Sigmoid colon (tissue), 7 donors: ENCODE results near the gene LAMB3. TPM values are rescaled to one million over a fixed set of nuclear protein-coding genes. Genes with fewer than 3 reads are reported as not detected.

Source experiments
- DNase-seq: peaks from one replicate; pipeline ENCODE4 v3.0.0-alpha.2; 2019
- H3K27ac ChIP-seq, 4 donors: fragments of 200-600 bp; sonication (generic); one replicate each; pipeline ENCODE4 v1.5.1; 2016 to 2019; ENCODE audit warnings: mild to moderate bottlenecking in 1 of 4
- H3K27me3 ChIP-seq, 3 donors: fragments of 200-600 bp; sonication (generic); one replicate each; pipeline ENCODE4 v1.5.1; 2019; ENCODE audit warnings: mild to moderate bottlenecking in 1 of 3
- H3K36me3 ChIP-seq, 4 donors: fragments of 200-600 bp; sonication (generic); one replicate each; pipeline ENCODE4 v1.5.1; 2016 to 2019
- H3K4me1 ChIP-seq, 4 donors: fragments of 200-600 bp; sonication (generic); one replicate each; pipeline ENCODE4 v1.5.1; 2017 to 2019
- H3K4me3 ChIP-seq, 4 donors: fragments of 200-600 bp; sonication (generic); one replicate each; pipeline ENCODE4 v1.5.1; 2017 to 2019; ENCODE audit warnings: mild to moderate bottlenecking in 2 of 4, moderate library complexity in 1 of 4
- H3K9me3 ChIP-seq, 4 donors: fragments of 200-600 bp in 3 of 4; sonication (generic) in 3 of 4; one replicate each; pipeline versions ENCODE4 v1.5.1 to v1.6.1; 2013 to 2019
- CTCF ChIP-seq, 4 experiments: fragments of 450-650 bp in 3 of 4; fragments of 200-600 bp in 1 of 4; IDR thresholded peaks; one replicate each; pipeline ENCODE4 v1.5.1; 2016 to 2019; ENCODE audit warnings: antibody characterized with exemption in 4 of 4, mild to moderate bottlenecking in 3 of 4, moderate library complexity in 2 of 4
- EP300 ChIP-seq, 4 donors: sonication (generic); formaldehyde crosslinking; IDR thresholded peaks; one replicate each; pipeline ENCODE4 v1.6.1; 2017; ENCODE audit warnings: antibody characterized with exemption in 4 of 4
- POLR2A ChIP-seq, 2 donors: fragments of 450-650 bp; IDR thresholded peaks; one replicate each; pipeline ENCODE4 v1.6.1; 2016; ENCODE audit warnings: antibody characterized with exemption in 2 of 2, mild to moderate bottlenecking in 2 of 2, moderate library complexity in 2 of 2
- POLR2AphosphoS5 ChIP-seq, 4 donors: sonication (generic); formaldehyde crosslinking; IDR thresholded peaks; one replicate each; pipeline ENCODE4 v1.6.1; 2017; ENCODE audit warnings: antibody characterized with exemption in 4 of 4
- WGBS, 2 donors: extraction: QIAGEN DNeasy Blood & Tissue Kit; methylation state at CpG; one replicate each; pipeline ENCODE4 v1.1.7; 2013; 5-methylcytosine and 5-hydroxymethylcytosine counted together
- intact Hi-C: fragments of 100-400 bp; cut with DNase I; formaldehyde crosslinking; loops from one replicate; pipeline ENCODE4 v1.15.1; 2023
- polyA plus RNA-seq, 3 donors: library from polyadenylated mRNA; stranded (reverse); fragments of 200-250 nt; gene quantifications; one replicate each; pipeline ENCODE4 v1.2.3, GENCODE V29; 2013
- total RNA-seq, 4 donors: library from RNA; depleted of rRNA; stranded (reverse); fragments of >200 nt; gene quantifications; one replicate each; pipeline ENCODE4 v1.1.0, GENCODE V29; 2016
- donor health status: healthy with polysubstance abuse.
- donor health status: Bipolar disorder and iron deficiency.
- donor health status: healthy.

The LAMB3 gene
- total and polyA plus RNA-seq, 7 donors, result 0.14 to 49.4 (median 9.3) TPM; not detected in 1

GRCh38 chr1:209642816-209643215 is 9.4 kb downstream of the LAMB3 start:
- intact Hi-C loops, result loop anchor here (2.0 to 5.0 kb wide), 2 partner anchors 32 to 49 kb away; partner anchors contain the start of gene G0S2
- DNase-seq, result no peak
- Histone ChIP-seq H3K9me3 (no peaks in the 10 kb centered on the region), H3K27me3 (no peaks in the 10 kb centered on the region), H3K27ac (peak overlapping the region; percentile 54 to 82 (median 72)), H3K4me1 (peaks cover 0 to 45% (median 39%) of the 10 kb centered on the region in 4 donors), H3K4me3 (no peak overlapping the region), H3K36me3 (no peaks in the 10 kb centered on the region)
- TF ChIP-seq POLR2AphosphoS5 (IDR thresholded peaks at IDR 0.05), result no peak
- TF ChIP-seq EP300 (IDR thresholded peaks at IDR 0.05), result no peak
- TF ChIP-seq CTCF (IDR thresholded peaks at IDR 0.05), result no peak
- no peak for TF ChIP-seq POLR2A (IDR thresholded peaks at IDR 0.05)
- WGBS, 2 donors, result 11 to 38% methylated on average over 3 of the region's 3 CpGs

GRCh38 chr1:209641832-209642172 is 10.4 kb downstream of the LAMB3 start:
- 64% methylated on average over 5 of the region's 5 CpGs for WGBS, 2 donors
- no peaks in the 10 kb centered on the region for H3K27me3 ChIP-seq
- peaks cover 0 to 37% (median 35%) of the 10 kb centered on the region in 4 donors for H3K4me1 ChIP-seq
- no peaks in the 10 kb centered on the region for H3K36me3 ChIP-seq
- intact Hi-C loops, result loop anchor here (2.0 to 5.0 kb wide), 2 partner anchors 33 to 50 kb away; partner anchors contain the start of gene G0S2
- DNase-seq, result peak; percentile 95
- TF ChIP-seq CTCF (IDR thresholded peaks at IDR 0.05) (no peak), POLR2AphosphoS5 (IDR thresholded peaks at IDR 0.05) (peak; percentile 39 to 81 (median 72)), EP300 (IDR thresholded peaks at IDR 0.05) (peak in 1 of 4 donors; percentile 77), POLR2A (IDR thresholded peaks at IDR 0.05) (no peak)
- H3K4me3 ChIP-seq, result no peak overlapping the region
- no peaks in the 10 kb centered on the region for H3K9me3 ChIP-seq
- H3K27ac ChIP-seq, result peak overlapping the region; percentile 68 to 82 (median 75)

DNA sequence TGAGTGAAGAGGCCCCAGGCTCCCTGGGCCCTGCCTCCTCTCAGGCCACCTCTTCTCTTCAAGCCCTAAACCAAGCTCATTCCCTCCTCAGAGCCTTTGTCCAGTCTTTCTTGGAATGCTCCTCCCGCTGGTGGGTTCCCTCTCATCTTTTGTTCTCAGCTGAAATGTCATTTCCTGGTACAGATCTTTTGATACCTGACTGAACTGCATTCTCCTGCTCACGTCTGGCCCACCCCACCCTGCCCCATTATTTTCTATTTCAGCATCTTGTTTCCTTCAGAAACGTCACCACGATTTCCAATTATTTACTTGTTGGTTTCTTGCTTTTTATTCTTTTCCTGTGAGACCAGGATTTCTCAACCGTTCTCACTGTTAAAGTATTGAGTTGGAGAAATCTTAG is 16.4 kb downstream of the LAMB3 start:
- Histone ChIP-seq H3K4me3 (no peak overlapping the region), H3K9me3 (no peaks in the 10 kb centered on the region), H3K27me3 (no peaks in the 10 kb centered on the region), H3K4me1 (no peaks in the 10 kb centered on the region), H3K36me3 (no peaks in the 10 kb centered on the region), H3K27ac (no peak overlapping the region)
- TF ChIP-seq EP300 (IDR thresholded peaks at IDR 0.05) (no peak), POLR2AphosphoS5 (IDR thresholded peaks at IDR 0.05) (no peak), CTCF (IDR thresholded peaks at IDR 0.05) (no peak), POLR2A (IDR thresholded peaks at IDR 0.05) (no peak)
- WGBS, 2 donors, result 82 to 84% methylated on average over 5 of the region's 5 CpGs
- no peak for DNase-seq
- intact Hi-C loops, result no loop called here

GRCh38 chr1:209634005-209634737 is 18.1 kb downstream of the LAMB3 start:
- no peak for DNase-seq
- no peaks in the 10 kb centered on the region for H3K36me3 ChIP-seq
- no peak for TF ChIP-seq CTCF (IDR thresholded peaks at IDR 0.05)
- TF ChIP-seq POLR2AphosphoS5 (IDR thresholded peaks at IDR 0.05), result no peak
- TF ChIP-seq POLR2A (IDR thresholded peaks at IDR 0.05), result no peak
- TF ChIP-seq EP300 (IDR thresholded peaks at IDR 0.05), result no peak
- 89 to 91% methylated on average over 20 of the region's 20 CpGs for WGBS, 2 donors
- no peak overlapping the region for H3K27ac ChIP-seq
- no peak overlapping the region for H3K4me3 ChIP-seq
- no peaks in the 10 kb centered on the region for H3K9me3 ChIP-seq
- intact Hi-C loops, result no loop called here
- no peaks in the 10 kb centered on the region for H3K4me1 ChIP-seq
- H3K27me3 ChIP-seq, result no peaks in the 10 kb centered on the region
